ENCODE measurements around the gene EBF3. TPM values are rescaled to one million over a fixed set of nuclear protein-coding genes. Genes with fewer than 3 reads are reported as not detected.
"Not testable (repeated sequence)": the region's sequence is repeated elsewhere in the genome, so short reads cannot be mapped to it uniquely, and the experiment has no call there.

EBF3 gene
- total and polyA plus RNA-seq, 2 experiments from 2014 or later: 0.22 to 0.77 TPM

- 91% methylated on average over 18 of the region's 18 CpGs for WGBS (ENCODE audit: low lambda C conversion rate, missing lambda C conversion rate)
Observed at GRCh38 chr10:129921065-129921670, 42.9 kb downstream of the EBF3 start.

DNA sequence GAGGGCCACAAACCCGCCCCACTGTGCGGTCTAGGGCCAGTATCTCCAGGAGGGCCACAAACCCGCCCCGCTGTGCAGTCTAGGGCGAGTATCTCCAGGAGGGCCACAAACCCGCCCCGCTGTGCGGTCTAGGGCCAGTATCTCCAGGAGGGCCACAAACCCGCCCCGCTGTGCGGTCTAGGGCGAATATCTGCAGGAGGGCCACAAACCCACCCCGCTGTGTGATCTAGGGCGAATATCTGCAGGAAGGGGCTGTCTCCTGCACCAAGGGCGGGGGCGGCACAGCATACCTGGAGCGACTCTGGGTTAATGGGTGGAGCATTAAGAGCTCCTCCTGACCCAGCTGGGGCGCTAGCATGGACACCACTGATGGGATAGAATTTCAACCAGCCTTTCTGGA is 43.9 kb downstream of the EBF3 start:
- WGBS (ENCODE audit: low lambda C conversion rate, missing lambda C conversion rate): 97% methylated on average over 11 of the region's 18 CpGs
- H3K79me2 ChIP-seq; H2AFZ ChIP-seq; H3K9me2 ChIP-seq (replicated peaks; ENCODE audit: insufficient read depth); H3K36me3 ChIP-seq (replicated peaks; ENCODE audit: insufficient read depth, low read depth); H3K4me3 ChIP-seq; H3K27me3 ChIP-seq; H3K4me2 ChIP-seq; H3K27ac ChIP-seq; H3K9me3 ChIP-seq (ENCODE audit: low read depth); DNase-seq (ENCODE audit: low spot score); H3K4me1 ChIP-seq (ENCODE audit: insufficient read depth); H4K20me1 ChIP-seq (ENCODE audit: insufficient read depth, poor library complexity, severe bottlenecking): not testable (repeated sequence)

More at GRCh38 chr10:129921065-129921670, 42.9 kb downstream of the EBF3 start:
- no peaks in the 10 kb centered on the region for H3K9me2 ChIP-seq (replicated peaks; ENCODE audit: insufficient read depth)
- H3K27me3 ChIP-seq: no peaks in the 10 kb centered on the region
- no peaks in the 10 kb centered on the region for H3K9me3 ChIP-seq (ENCODE audit: low read depth)
- H3K4me1 ChIP-seq (ENCODE audit: insufficient read depth): no peaks in the 10 kb centered on the region
- H3K4me3 ChIP-seq: no peak overlapping the region
- H3K4me2 ChIP-seq: no peak overlapping the region
- H3K27ac ChIP-seq: no peak overlapping the region
- no peak overlapping the region for H2AFZ ChIP-seq
- TF ChIP-seq, protein P1, sequence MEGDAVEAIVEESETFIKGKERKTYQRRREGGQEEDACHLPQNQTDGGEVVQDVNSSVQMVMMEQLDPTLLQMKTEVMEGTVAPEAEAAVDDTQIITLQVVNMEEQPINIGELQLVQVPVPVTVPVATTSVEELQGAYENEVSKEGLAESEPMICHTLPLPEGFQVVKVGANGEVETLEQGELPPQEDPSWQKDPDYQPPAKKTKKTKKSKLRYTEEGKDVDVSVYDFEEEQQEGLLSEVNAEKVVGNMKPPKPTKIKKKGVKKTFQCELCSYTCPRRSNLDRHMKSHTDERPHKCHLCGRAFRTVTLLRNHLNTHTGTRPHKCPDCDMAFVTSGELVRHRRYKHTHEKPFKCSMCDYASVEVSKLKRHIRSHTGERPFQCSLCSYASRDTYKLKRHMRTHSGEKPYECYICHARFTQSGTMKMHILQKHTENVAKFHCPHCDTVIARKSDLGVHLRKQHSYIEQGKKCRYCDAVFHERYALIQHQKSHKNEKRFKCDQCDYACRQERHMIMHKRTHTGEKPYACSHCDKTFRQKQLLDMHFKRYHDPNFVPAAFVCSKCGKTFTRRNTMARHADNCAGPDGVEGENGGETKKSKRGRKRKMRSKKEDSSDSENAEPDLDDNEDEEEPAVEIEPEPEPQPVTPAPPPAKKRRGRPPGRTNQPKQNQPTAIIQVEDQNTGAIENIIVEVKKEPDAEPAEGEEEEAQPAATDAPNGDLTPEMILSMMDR (IDR thresholded peaks at IDR 0.05; ENCODE audit: poor library complexity): no peak
- TF ChIP-seq EZH2phosphoT487 (IDR thresholded peaks at IDR 0.05; ENCODE audit: low read depth, severe bottlenecking, unreplicated experiment) (no peak), EZH2 (IDR thresholded peaks at IDR 0.05; ENCODE audit: borderline replicate concordance) (no peak)
- no peaks in the 10 kb centered on the region for H3K79me2 ChIP-seq
- H3K36me3 ChIP-seq (replicated peaks; ENCODE audit: insufficient read depth, low read depth): no peaks in the 10 kb centered on the region
- no peaks in the 10 kb centered on the region for H4K20me1 ChIP-seq (ENCODE audit: insufficient read depth, poor library complexity, severe bottlenecking)
- no peak for DNase-seq (ENCODE audit: low spot score)

DNA sequence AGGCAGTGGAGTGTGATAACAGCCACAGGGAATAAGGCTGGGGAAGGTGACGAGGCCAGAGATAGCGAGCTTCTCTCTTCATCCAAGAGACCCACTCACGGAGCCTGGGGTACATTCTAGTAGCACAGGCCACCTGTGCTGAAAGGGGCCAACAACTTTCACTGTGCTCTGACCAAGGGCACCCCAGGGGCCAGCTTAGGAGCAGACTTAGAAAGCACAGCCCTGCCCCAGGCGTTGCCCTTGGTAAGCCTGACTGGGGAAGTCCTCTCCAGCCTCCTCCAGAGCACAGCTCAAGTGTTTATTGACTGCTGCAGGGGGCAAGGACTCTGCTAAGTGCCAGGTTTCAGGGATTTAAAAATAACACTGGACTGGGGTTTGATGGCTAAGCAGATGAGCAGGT is 44.7 kb downstream of the EBF3 start:
- TF ChIP-seq EZH2 (IDR thresholded peaks at IDR 0.05; ENCODE audit: borderline replicate concordance): no peak
- TF ChIP-seq EZH2phosphoT487 (IDR thresholded peaks at IDR 0.05; ENCODE audit: low read depth, severe bottlenecking, unreplicated experiment): no peak
- TF ChIP-seq, protein P1 (IDR thresholded peaks at IDR 0.05; ENCODE audit: poor library complexity): no peak
- 88% methylated on average over 4 of the region's 4 CpGs for WGBS (ENCODE audit: low lambda C conversion rate, missing lambda C conversion rate)
- Histone ChIP-seq H3K36me3 (replicated peaks; ENCODE audit: insufficient read depth, low read depth) (no peaks in the 10 kb centered on the region), H3K27me3 (no peaks in the 10 kb centered on the region), H3K79me2 (no peaks in the 10 kb centered on the region), H2AFZ (no peak overlapping the region), H3K9me3 (ENCODE audit: low read depth) (no peaks in the 10 kb centered on the region), H3K9me2 (replicated peaks; ENCODE audit: insufficient read depth) (no peaks in the 10 kb centered on the region), H3K4me1 (ENCODE audit: insufficient read depth) (no peaks in the 10 kb centered on the region), H3K4me3 (no peak overlapping the region), H4K20me1 (ENCODE audit: insufficient read depth, poor library complexity, severe bottlenecking) (no peaks in the 10 kb centered on the region), H3K4me2 (no peak overlapping the region), H3K27ac (no peak overlapping the region)
- no peak for DNase-seq (ENCODE audit: low spot score)

GRCh38 chr10:129918836-129919235 is 45.2 kb downstream of the EBF3 start:
- TF ChIP-seq EZH2 (IDR thresholded peaks at IDR 0.05; ENCODE audit: borderline replicate concordance) (no peak), EZH2phosphoT487 (IDR thresholded peaks at IDR 0.05; ENCODE audit: low read depth, severe bottlenecking, unreplicated experiment) (no peak)
- TF ChIP-seq, protein P1 (IDR thresholded peaks at IDR 0.05; ENCODE audit: poor library complexity): no peak
- DNase-seq (ENCODE audit: low spot score): no peak
- no peak overlapping the region for H2AFZ ChIP-seq
- no peak overlapping the region for H3K4me3 ChIP-seq
- no peaks in the 10 kb centered on the region for H4K20me1 ChIP-seq (ENCODE audit: insufficient read depth, poor library complexity, severe bottlenecking)
- no peaks in the 10 kb centered on the region for H3K4me1 ChIP-seq (ENCODE audit: insufficient read depth)
- H3K36me3 ChIP-seq (replicated peaks; ENCODE audit: insufficient read depth, low read depth): no peaks in the 10 kb centered on the region
- no peaks in the 10 kb centered on the region for H3K27me3 ChIP-seq
- no peak overlapping the region for H3K27ac ChIP-seq
- no peak overlapping the region for H3K4me2 ChIP-seq
- WGBS (ENCODE audit: low lambda C conversion rate, missing lambda C conversion rate): 87% methylated on average over 8 of the region's 8 CpGs
- H3K79me2 ChIP-seq: no peaks in the 10 kb centered on the region
- H3K9me2 ChIP-seq (replicated peaks; ENCODE audit: insufficient read depth): no peaks in the 10 kb centered on the region
- H3K9me3 ChIP-seq (ENCODE audit: low read depth): no peaks in the 10 kb centered on the region
